K562 (cell line): ENCODE results near the gene DNAJB7. TPM values are rescaled to one million over a fixed set of nuclear protein-coding genes. Genes with fewer than 3 reads are reported as not detected.
A peak's percentile ranks its signal among the peaks of the same experiment; 100 is the strongest.

Source experiments
- BRF1 ChIP-seq: IDR thresholded peaks from 3 replicates; pipeline ENCODE4 v1.6.1; 2011; ENCODE audit warnings: borderline replicate concordance, mild to moderate bottlenecking; ENCODE audit not compliant: insufficient read length; ENCODE audit errors: extremely low read depth
- COPS2 ChIP-seq: fragments of 450-650 bp; conservative IDR thresholded peaks from 2 replicates; pipeline ENCODE4 v1.6.1; 2016; ENCODE audit warnings: mild to moderate bottlenecking, moderate library complexity
- DEAF1 ChIP-seq: fragments of 450-650 bp; formaldehyde crosslinking; IDR thresholded peaks from 2 replicates; pipeline ENCODE4 v1.4.0; 2020; ENCODE audit warnings: mild to moderate bottlenecking, moderate library complexity
- FOXM1 ChIP-seq, 2 experiments: fragments of 450-650 bp in 1 of 2; sonication (generic) in 1 of 2; formaldehyde crosslinking in 1 of 2; IDR thresholded peaks; 2 replicates each; pipeline versions ENCODE4 v1.6.1 to v1.9.0; 2017 to 2022; ENCODE audit warnings: low read depth in 2 of 2, mild to moderate bottlenecking in 2 of 2, missing genetic modification reagents in 1 of 2, moderate library complexity in 1 of 2
- GTF2F1 ChIP-seq: IDR thresholded peaks from 2 replicates; pipeline ENCODE4 v1.6.1; 2011; ENCODE audit warnings: low read depth, low read length, improper control_type of control experiment
- HLTF ChIP-seq: fragments of 450-650 bp; IDR thresholded peaks from 2 replicates; pipeline ENCODE4 v1.6.1; 2016
- HNRNPL ChIP-seq: fragments of 200-400 bp; formaldehyde crosslinking; IDR thresholded peaks from 2 replicates; pipeline ENCODE4 v1.6.1; 2017; ENCODE audit warnings: low read depth, mild to moderate bottlenecking, low read length
- KAT7 ChIP-seq: sonication (generic); formaldehyde crosslinking; IDR thresholded peaks from 2 replicates; pipeline ENCODE4 v1.8.0; 2022; ENCODE audit warnings: missing genetic modification reagents, mild to moderate bottlenecking, borderline replicate concordance
- PPARD ChIP-seq: fragments of 250-450 bp; sonication (Bioruptor Pico); IDR thresholded peaks from 2 replicates; pipeline ENCODE4 v1.8.0; 2022; ENCODE audit warnings: inconsistent platforms, mild to moderate bottlenecking, moderate library complexity
- RBM25 ChIP-seq: fragments of 200-400 bp; formaldehyde crosslinking; IDR thresholded peaks from 2 replicates; pipeline ENCODE4 v1.6.1; 2018; ENCODE audit warnings: low read length, low read depth, moderate library complexity; ENCODE audit not compliant: severe bottlenecking
- RFX5 ChIP-seq: IDR thresholded peaks from 2 replicates; pipeline ENCODE4 v1.6.1; 2011; ENCODE audit warnings: low read depth, mild to moderate bottlenecking, improper control_type of control experiment, low read length
- SAP30 ChIP-seq: fragments of 200-600 bp; sonication (generic); IDR thresholded peaks from 2 replicates; pipeline ENCODE4 v1.6.1; 2012; ENCODE audit warnings: borderline replicate concordance, low read depth, mild to moderate bottlenecking, moderate library complexity, low read length, control low read depth, inconsistent platforms; ENCODE audit not compliant: insufficient read depth, poor library complexity, severe bottlenecking
- TAF15 ChIP-seq: fragments of 200-400 bp; formaldehyde crosslinking; IDR thresholded peaks from 2 replicates; pipeline ENCODE4 v1.6.1; 2017; ENCODE audit warnings: mild to moderate bottlenecking, low read depth, low read length, moderate library complexity
- TBP ChIP-seq: optimal IDR thresholded peaks from 2 replicates; pipeline ENCODE3; 2011; ENCODE audit warnings: low read depth, low read length, improper control_type of control experiment
- TCFL5 ChIP-seq: fragments of 250-450 bp; sonication (Bioruptor Pico); conservative IDR thresholded peaks from 2 replicates; pipeline ENCODE4 v1.6.1; 2021; ENCODE audit warnings: mild to moderate bottlenecking, moderate library complexity, matching md5 sums
- XRCC5 ChIP-seq: fragments of 200-400 bp; formaldehyde crosslinking; IDR thresholded peaks from 2 replicates; pipeline ENCODE4 v1.6.1; 2017; ENCODE audit warnings: low read depth, mild to moderate bottlenecking, low read length
- ZBTB8A ChIP-seq: fragments of 450-650 bp; IDR thresholded peaks from 2 replicates; pipeline ENCODE4 v1.6.1; 2018; ENCODE audit warnings: mild to moderate bottlenecking, moderate library complexity; ENCODE audit not compliant: partially characterized antibody
- ZNF263 ChIP-seq: sonication (generic); formaldehyde crosslinking; IDR thresholded peaks from 2 replicates; pipeline ENCODE4 v1.8.0; 2022; ENCODE audit warnings: mild to moderate bottlenecking, missing genetic modification reagents, borderline replicate concordance
- ZNF717 ChIP-seq: fragments of 250-450 bp; sonication (Bioruptor Pico); IDR thresholded peaks from 2 replicates; pipeline ENCODE4 v1.5.0; 2021
- polyA plus RNA-seq, 8 experiments: library from polyadenylated mRNA; depleted of rRNA in 4 of 8; stranded (reverse) in 5 of 8; unstranded in 3 of 8; fragments of >200 nt; fragmentation: Nextera tagmentation in 2 of 8; fragmentation: Illumina TruSeq in 1 of 8; extraction: Ambion mirVana in 2 of 8; extraction: Trizol in 1 of 8; gene quantifications; 2 replicates each; pipeline versions ENCODE4 v1.2.1 to v1.2.3, GENCODE V29; 2011 to 2014; ENCODE audit warnings: inconsistent platforms in 1 of 8, missing spikeins in 1 of 8
- total RNA-seq, 7 experiments: library from RNA; depleted of rRNA in 6 of 7; stranded (reverse); fragments of >200 nt in 6 of 7; fragmentation: Illumina TruSeq in 2 of 7; extraction: Trizol in 2 of 7; gene quantifications; 2 replicates each; pipeline versions ENCODE4 v1.2.1 to v1.2.3, GENCODE V29; 2011 to 2021; ENCODE audit warnings: low replicate concordance in 1 of 7
- TF ChIP-seq, protein P1 (sequence below): IDR thresholded peaks from 3 replicates; pipeline ENCODE4 v1.6.1; 2011; ENCODE audit warnings: borderline replicate concordance, mild to moderate bottlenecking, moderate library complexity; ENCODE audit not compliant: insufficient read length; ENCODE audit errors: extremely low read depth
- TF ChIP-seq, protein P2 (sequence below): sonication (generic); formaldehyde crosslinking; IDR thresholded peaks from 2 replicates; pipeline ENCODE4 v1.8.0; 2022; ENCODE audit warnings: mild to moderate bottlenecking, missing genetic modification reagents, borderline replicate concordance

DNAJB7 gene
- total and polyA plus RNA-seq, 9 of the 15 experiments (the other 6 are each of a cell fraction or from before 2014, with no cell fraction given) = 0.13 to 0.21 TPM; not detected in 7

- TF ChIP-seq, protein P1, sequence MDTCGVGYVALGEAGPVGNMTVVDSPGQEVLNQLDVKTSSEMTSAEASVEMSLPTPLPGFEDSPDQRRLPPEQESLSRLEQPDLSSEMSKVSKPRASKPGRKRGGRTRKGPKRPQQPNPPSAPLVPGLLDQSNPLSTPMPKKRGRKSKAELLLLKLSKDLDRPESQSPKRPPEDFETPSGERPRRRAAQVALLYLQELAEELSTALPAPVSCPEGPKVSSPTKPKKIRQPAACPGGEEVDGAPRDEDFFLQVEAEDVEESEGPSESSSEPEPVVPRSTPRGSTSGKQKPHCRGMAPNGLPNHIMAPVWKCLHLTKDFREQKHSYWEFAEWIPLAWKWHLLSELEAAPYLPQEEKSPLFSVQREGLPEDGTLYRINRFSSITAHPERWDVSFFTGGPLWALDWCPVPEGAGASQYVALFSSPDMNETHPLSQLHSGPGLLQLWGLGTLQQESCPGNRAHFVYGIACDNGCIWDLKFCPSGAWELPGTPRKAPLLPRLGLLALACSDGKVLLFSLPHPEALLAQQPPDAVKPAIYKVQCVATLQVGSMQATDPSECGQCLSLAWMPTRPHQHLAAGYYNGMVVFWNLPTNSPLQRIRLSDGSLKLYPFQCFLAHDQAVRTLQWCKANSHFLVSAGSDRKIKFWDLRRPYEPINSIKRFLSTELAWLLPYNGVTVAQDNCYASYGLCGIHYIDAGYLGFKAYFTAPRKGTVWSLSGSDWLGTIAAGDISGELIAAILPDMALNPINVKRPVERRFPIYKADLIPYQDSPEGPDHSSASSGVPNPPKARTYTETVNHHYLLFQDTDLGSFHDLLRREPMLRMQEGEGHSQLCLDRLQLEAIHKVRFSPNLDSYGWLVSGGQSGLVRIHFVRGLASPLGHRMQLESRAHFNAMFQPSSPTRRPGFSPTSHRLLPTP = no peak
- TF ChIP-seq TCFL5 = no peak
- TF ChIP-seq SAP30 = peak; percentile 55
- TF ChIP-seq RBM25 = no peak
- no peak; the same call in 1 of the 2 replicates for TF ChIP-seq RFX5
- TF ChIP-seq HLTF = no peak
- TF ChIP-seq PPARD = no peak
- no peak for TF ChIP-seq TAF15
- TF ChIP-seq ZBTB8A = no peak
- TF ChIP-seq TBP = peak; percentile 48
- TF ChIP-seq FOXM1 (IDR thresholded peaks at IDR 0.05; ENCODE audit: low read depth) = no peak
- TF ChIP-seq FOXM1 (CRISPR knock-in tag; IDR thresholded peaks at IDR 0.05; ENCODE audit: low read depth) = no peak
- no peak for TF ChIP-seq BRF1
- TF ChIP-seq, protein P2, sequence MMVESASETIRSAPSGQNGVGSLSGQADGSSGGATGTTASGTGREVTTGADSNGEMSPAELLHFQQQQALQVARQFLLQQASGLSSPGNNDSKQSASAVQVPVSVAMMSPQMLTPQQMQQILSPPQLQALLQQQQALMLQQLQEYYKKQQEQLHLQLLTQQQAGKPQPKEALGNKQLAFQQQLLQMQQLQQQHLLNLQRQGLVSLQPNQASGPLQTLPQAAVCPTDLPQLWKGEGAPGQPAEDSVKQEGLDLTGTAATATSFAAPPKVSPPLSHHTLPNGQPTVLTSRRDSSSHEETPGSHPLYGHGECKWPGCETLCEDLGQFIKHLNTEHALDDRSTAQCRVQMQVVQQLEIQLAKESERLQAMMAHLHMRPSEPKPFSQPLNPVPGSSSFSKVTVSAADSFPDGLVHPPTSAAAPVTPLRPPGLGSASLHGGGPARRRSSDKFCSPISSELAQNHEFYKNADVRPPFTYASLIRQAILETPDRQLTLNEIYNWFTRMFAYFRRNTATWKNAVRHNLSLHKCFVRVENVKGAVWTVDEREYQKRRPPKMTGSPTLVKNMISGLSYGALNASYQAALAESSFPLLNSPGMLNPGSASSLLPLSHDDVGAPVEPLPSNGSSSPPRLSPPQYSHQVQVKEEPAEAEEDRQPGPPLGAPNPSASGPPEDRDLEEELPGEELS = no peak
- TF ChIP-seq HNRNPL = no peak
- TF ChIP-seq COPS2 = no peak
- 0 out of 2 replicates have a peak, but pooled peaks have one; percentile 32 for TF ChIP-seq XRCC5
- TF ChIP-seq KAT7 = peak; percentile 57; the same call in 1 of the 2 replicates
- TF ChIP-seq ZNF263 (CRISPR knock-in tag) = peak; percentile 57; the same call in 1 of the 2 replicates
- no peak for TF ChIP-seq GTF2F1
- TF ChIP-seq DEAF1 (CRISPR knock-in tag) = no peak
- no peak for TF ChIP-seq ZNF717 (CRISPR knock-in tag)
These were observed 5.2 kb downstream of the DNAJB7 start, which contains the start of the genes ST13 and XPNPEP3 (continued) for GRCh38 chr22:40856513-40857308.
